HG02798 (cell line): ENCODE measurements around the gene DDAH2.

Experiments used
- ATAC-seq: cut with Tn5 transposase; IDR thresholded peaks from one replicate; pipeline ENCODE4 v1.9.1; 2021; ENCODE audit warnings: mild to moderate bottlenecking; ENCODE audit not compliant: unreplicated experiment, poor library complexity

Gene DDAH2

DNA sequence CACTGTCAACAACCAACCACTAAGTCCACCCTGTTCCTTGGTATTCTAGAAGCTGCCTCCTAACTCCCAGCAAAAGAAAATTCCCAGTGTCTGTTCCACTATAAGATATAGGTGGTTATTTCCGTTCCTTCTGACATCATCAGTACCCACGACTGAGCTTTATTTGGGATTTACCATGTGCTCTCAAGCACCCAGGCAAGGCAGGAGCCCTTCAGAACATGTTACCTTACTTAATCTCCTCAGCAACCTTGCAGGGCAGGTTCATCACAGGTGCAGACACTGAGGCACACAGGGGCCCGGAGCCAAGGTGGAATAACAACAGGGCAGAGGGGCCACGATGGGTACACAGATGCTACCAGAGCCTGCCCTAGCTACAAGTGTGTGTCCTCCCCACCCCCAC is 36.7 kb downstream of the DDAH2 start:
- no peak for ATAC-seq

DNA sequence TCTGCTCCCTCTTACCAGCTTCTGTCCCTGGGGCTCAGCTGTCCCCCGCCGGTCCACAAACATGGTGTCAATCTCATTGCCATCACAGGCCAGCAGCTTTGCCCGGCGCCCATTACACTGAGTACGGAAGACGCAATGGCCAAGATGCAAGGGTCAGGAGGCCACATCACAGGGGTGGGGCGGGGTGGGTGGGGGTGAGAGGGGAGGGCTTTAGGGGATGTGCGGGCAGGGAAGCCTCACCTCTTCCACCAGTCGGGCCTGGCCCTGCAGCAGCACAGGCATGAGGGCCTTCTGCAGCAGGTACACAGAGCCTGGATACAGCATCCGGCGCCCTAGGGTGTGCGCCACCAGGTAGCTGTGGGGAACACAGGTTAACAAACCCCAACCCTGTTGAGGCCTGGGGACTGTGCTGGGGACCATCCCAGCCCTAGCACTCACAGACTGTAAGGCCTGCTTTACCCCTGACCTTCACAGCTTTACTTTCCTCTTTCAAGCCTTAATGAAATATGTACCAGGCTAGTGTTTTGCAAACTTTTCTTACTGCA is 37.5 kb downstream of the DDAH2 start:
- no peak for ATAC-seq

DNA sequence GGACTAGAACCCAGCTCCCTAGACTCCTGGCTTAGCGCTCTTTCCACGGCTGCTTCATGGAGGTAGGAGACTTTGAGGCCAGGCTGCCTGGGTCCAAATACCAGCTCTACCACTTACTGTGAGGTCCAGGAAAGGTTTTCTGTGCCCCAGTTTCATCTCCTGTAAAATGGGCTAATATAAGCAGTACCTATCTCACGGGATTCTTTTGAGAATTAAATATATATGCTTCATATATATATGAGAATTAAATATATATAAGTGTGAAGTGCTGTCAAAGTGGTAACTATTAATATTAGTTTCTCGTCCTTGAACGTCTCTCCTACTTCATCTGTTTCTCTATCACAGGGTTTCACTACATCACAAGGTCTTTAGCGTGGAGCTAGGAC is 38.0 kb downstream of the DDAH2 start:
- no peak for ATAC-seq

DNA sequence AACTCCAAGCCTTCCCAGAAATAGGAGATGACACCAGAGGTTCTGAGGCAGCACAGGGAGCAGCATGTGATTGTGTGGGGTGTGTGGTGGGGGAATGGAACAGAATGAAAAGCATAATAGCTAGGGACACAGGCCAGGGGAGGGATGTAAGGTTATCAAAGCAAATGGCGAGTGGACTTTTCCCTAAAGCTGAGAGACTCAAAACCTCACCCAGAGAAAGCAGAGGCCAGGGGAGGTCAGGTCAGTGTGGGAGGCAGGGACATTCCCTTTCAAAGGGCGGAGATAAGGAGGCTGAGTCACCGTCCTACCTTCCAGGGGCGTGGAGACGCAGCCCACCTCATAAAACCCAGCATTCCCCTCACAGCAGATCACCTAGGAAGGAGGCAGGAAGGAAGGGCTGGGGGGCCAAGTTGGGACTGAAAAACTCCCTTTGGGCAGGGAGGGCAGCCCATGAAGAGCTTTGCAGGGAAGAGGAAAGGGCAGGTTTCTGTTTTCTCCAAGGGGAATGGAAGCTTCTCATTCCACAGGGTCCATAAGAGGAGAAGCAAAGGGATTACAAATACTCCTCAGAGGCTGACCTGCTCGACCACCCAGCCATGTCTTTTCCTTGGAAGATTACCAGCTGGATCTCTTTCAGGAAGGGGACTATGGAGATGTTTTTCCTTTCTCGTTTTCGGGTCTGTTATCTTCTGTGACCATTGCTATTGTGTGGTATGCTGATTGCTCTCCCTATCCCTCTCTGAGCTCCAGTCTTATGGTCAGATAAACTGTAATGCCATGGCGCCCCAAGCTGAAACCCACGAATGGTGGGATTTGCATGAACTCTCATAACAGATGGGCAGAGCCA is 38.6 kb downstream of the DDAH2 start:
- ATAC-seq: no peak

DNA sequence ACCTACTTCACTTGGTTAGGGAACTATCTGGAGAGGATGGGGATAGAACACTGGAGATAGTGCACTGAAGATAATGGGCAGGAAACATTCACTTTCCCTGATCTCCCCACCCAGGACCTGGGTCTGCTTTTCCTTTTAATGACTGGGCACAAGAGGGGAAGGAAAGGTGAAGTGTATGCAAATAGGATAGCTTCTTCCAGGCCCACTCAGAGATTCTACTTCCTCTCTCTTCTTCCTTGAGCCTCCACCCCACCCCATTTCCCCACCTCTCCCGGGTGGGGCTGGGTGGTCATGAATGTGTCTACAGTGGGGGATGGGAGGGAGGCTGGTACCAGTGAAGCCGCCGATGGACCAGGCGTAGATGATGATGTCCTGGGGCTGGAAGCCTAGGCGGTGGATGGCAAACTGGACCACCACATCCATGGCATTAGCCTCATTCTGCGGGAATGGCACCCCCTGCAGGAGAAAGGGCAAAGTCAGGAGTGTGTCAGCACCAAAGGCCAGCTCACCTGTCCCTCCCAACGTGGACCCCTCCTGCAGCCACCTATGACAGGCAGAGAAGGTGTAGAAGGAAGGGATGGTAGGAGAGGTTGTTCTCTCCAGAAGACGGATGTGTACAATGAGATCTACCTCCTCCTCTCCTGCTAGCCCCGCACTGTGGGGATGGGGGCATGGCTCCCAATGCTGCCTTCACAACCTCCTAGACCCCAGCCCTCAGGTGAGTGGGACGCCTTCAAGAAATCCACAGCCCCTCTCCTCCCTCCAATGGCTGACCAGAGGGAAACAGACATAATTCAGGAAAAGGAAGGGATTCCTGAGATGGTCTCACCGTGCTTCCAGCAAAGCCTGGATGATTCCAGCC is 39.6 kb downstream of the DDAH2 start:
- ATAC-seq: no peak

DNA sequence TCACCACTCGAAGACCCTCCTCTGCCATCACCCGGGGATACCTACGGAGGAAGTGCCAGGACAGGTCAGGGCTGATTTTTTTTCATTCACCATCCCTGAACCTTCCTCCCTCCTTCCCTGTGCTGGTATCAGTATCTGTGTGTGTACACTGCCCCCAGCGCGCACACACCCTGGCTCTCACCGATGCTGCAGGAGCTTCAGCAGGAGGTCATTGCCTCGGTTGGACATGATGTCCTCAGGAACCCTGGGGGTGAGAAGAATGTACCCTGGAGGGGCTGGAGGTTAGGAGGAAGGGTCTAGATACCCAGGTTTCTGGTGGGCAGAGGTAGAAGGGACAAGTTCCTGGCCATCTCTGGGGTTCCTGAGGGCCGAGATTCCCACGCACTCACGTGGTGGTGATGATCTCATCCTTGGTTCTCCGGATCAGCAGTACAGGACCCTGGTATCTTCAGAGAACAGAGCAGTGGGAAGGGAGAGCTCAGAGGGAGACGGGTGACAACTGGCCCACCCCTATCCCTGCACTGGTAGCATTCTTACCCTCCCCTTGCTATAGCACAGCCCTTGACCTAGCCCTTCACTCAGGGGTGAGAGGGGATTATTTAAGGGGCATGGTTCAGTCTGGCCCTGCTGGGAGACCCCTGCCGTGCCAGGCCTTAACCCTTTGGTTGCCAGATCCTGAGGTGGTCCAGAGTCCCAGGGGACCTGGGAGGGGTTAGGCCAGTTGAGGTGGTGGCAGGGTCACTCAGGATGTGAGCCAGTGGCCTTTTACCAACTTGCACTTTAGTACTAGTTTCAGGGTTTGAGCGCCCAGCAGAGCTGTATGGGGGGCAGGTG is 41.0 kb downstream of the DDAH2 start:
- no peak for ATAC-seq

DNA sequence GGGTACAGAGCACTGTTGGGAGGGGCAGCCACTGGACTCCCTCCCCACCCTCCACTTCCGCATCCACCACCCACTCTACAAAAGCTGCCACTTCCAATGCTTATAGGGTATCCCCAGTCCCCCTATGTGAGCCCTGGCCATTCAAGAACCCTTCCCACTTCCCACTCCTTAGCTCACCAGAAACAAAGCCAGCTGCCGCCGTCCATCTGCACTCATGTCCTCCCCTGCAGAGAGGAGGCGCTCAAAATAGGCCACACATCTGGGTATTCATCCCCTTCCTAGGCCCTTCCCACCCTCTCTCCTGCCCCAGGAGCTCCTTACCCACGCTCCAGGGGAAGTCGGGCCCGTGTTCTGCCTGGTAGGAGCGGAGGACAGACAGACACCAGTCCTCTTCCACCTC is 41.8 kb downstream of the DDAH2 start:
- ATAC-seq: no peak

DNA sequence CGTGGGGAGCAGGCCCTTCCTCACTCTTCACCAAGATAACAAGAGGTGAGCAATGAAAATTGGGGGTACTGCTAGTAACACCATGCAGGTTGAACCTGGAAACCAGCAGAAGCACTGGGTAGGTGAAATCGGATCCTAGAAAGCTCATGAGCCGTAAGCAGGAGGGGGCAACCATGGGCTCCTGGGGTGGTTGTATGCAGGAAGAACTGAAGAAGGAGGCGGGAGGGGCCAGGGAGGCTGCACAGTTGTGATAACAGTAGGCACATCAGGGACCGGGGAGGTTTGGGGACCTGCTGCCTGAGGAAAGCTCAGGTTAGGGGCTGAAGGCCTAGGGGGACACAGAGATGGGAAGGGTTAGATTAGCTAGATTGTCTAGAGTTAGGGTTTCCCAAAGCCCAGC is 42.6 kb downstream of the DDAH2 start:
- ATAC-seq: no peak

DNA sequence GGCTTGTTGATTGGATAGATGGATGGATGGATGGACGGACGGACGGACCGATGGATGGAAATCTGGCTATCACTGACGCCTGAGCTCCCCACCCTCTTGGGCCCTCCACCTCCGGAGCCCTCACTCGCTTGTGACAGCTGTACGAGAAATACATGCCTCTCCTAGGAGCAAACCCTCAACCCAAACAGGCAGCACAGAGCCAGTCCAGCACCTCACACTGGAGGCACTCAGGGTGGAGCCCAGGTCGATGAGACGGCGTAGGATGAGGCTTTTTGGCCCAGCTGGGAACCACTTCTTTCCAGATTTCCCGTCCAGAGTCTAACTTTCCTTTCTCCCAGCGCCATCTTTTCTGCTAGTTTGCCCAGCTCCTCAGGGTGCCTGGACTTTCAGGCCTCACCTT is 45.5 kb downstream of the DDAH2 start:
- no peak for ATAC-seq

DNA sequence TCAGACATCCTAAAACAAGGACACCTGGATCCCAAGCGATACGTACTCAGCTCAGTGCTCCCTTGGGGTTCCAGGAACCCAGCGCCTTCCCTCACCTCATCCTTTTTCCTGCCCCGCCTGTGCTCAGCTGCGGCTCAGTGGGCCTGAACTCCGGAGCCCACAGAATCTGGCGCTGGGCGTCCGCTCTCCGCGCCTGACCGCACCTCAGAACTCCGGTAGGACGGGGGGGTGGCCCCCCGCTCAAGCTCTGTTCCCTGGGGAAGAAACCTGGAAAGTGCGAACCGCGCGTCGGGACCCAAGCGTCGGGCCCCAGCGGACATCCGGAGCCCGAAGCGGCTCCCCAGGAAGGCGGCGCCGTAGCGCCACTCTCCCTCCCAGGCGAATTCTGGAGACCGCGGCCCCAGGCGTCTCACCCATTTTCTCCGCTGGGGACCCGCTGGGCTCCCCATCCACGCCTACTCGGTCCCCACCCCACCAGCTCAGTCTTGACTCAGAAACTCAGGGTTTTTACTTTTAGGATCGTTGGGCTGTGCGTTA is 47.9 kb downstream of the DDAH2 start:
- ATAC-seq: peak; percentile 33

DNA sequence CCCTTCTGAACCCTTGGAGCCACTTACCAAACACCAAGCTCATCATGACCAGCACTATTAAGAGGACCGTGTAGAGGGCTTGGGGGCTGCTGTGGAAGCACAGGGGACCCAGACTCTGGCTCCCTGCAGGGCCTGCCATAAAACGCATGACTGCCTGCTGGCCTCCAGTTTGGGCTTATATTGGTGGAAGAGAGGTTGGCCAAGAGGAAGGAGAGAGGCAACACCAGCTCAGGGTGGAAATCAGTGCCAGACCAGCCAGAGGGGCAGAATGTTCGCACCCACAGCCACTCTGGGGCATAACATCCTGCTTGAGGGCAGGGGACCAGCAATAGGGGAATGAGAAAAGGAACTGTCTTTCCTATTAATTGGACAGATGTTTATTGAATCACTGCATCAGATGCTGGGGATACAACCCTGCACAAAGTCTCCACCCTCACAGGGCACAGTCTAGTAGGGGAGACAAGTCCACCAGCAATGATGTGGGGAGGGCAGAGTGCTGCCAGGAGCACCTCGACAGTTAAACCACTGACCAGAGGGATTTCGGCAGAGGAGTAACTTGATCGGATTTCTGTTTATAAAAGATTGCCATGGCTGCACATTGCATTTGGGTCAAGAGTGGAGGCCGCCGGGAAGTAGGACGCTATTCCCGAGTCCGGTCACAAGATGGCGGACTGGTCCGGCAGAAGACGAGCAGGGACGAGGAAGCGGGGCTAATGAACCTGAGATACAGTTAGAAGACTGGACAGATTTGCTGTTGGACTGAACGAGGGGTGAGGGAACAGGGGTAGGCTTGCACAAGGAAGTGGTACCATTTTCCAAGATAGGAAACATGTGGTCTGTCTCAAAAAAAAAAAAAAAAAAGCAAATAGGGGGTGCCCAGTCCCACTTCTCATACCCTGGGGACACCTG is 48.6 kb downstream of the DDAH2 start, which contains the start of gene LY6G5C:
LY6G5C (minus strand) TSS at position 842 of the 909 bp plus-strand sequence; CDS start at position 148, 694 bp downstream.
- ATAC-seq: peak; percentile 54

DNA sequence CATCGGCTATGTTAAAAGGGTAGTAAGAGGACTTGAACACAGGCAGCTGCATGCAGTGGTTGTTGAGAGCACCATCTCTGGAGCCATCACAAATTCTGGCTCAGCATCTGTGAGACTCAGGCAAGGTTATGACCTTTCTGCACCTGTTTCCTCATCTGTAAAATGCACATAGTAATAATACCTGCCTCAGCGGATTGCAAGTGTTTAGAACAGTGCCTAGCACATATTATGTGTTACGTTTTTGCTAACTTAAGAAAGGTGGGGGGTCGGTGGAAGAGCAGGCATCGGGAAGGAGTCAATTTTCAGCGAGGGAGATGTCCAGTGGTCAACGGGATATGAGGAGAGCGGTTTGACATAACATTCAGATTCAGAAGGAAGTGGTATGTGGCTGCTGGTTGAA is 51.1 kb downstream of the DDAH2 start:
- no peak for ATAC-seq
